Osteocyte (in vitro differentiated cells): ENCODE measurements around the gene SIRPB1. TPM values are rescaled to one million over a fixed set of nuclear protein-coding genes. Genes with fewer than 3 reads are reported as not detected.

Experiments
- DNase-seq: peaks from one replicate; pipeline ENCODE4 v3.0.0; 2021; ENCODE audit warnings: mixed read lengths; ENCODE audit not compliant: unreplicated experiment; ENCODE audit errors: extremely low spot score
- H3K27ac Mint-ChIP-seq: one replicate; pipeline ENCODE4 v1.8.0; 2021; ENCODE audit warnings: mild to moderate bottlenecking, mixed read lengths; ENCODE audit not compliant: unreplicated experiment
- H3K27me3 Mint-ChIP-seq: one replicate; pipeline ENCODE4 v1.8.0; 2021; ENCODE audit warnings: mixed read lengths; ENCODE audit not compliant: unreplicated experiment
- H3K36me3 Mint-ChIP-seq: one replicate; pipeline ENCODE4 v1.8.0; 2021; ENCODE audit warnings: mixed read lengths; ENCODE audit not compliant: unreplicated experiment
- H3K4me1 Mint-ChIP-seq: one replicate; pipeline ENCODE4 v1.8.0; 2021; ENCODE audit warnings: mixed read lengths; ENCODE audit not compliant: unreplicated experiment
- H3K4me3 Mint-ChIP-seq: one replicate; pipeline ENCODE4 v1.8.0; 2021; ENCODE audit warnings: mild to moderate bottlenecking, moderate library complexity, mixed read lengths; ENCODE audit not compliant: unreplicated experiment
- H3K9me3 Mint-ChIP-seq: one replicate; pipeline ENCODE4 v1.8.0; 2021; ENCODE audit warnings: mixed read lengths; ENCODE audit not compliant: unreplicated experiment
- total RNA-seq: library from RNA; stranded (reverse); gene quantifications from 2 replicates; pipeline ENCODE4 v1.2.1, GENCODE V29; 2021
- TF ChIP-seq, protein P1 (sequence below): fragments of 200-600 bp; sonication (generic); IDR thresholded peaks from 2 replicates; pipeline ENCODE4 v1.5.0; 2021; ENCODE audit warnings: antibody characterized with exemption, mild to moderate bottlenecking, moderate library complexity

Gene SIRPB1
- total RNA-seq, 1 donor from 2014 or later = 1.1 TPM

DNA sequence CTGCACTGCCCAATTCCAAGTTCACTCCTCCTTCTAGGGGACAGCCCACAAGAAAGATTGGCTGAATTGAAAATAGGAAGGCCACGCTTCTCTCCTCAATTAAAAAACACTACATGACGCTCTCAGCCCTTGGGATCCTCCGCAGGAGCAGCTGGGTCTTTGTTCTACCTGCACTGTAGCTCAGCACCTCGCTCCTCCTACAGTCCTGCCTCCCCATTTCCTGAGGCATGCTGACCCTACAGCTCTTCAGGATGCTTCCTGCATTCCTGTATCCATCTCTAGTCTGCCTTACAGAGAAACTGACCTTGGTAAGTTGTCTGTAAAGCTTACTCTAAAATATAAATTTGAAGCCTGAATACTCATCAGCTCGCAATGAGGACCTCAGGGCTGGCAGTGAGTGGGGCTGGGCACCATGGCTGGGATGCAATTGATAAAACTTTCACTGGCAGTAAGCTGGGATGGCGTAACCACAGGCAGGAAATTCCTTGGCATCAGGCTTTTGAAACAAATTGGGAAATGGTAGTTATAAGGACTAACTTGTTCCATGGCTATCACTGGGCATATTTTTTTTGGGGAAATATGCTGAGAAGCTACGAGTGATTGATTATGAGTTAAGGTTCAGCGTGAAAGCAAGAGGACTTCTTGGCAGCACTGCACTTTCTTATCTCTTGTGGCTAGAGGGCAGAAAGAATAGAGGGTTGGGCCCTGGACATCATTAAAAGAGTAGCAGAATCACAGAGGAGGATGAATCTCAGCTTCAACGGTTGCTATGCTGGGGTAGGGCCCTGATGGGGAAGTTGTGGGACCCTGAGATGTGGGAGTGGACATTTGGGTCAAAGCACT is 11.7 kb upstream of the SIRPB1 start:
- no peak for DNase-seq
- Mint-ChIP-seq H3K27ac (no peak overlapping the region), H3K36me3 (no peaks in the 10 kb centered on the region), H3K27me3 (no peaks in the 10 kb centered on the region), H3K4me3 (no peak overlapping the region), H3K4me1 (no peaks in the 10 kb centered on the region), H3K9me3 (no peaks in the 10 kb centered on the region)
- TF ChIP-seq, protein P1, sequence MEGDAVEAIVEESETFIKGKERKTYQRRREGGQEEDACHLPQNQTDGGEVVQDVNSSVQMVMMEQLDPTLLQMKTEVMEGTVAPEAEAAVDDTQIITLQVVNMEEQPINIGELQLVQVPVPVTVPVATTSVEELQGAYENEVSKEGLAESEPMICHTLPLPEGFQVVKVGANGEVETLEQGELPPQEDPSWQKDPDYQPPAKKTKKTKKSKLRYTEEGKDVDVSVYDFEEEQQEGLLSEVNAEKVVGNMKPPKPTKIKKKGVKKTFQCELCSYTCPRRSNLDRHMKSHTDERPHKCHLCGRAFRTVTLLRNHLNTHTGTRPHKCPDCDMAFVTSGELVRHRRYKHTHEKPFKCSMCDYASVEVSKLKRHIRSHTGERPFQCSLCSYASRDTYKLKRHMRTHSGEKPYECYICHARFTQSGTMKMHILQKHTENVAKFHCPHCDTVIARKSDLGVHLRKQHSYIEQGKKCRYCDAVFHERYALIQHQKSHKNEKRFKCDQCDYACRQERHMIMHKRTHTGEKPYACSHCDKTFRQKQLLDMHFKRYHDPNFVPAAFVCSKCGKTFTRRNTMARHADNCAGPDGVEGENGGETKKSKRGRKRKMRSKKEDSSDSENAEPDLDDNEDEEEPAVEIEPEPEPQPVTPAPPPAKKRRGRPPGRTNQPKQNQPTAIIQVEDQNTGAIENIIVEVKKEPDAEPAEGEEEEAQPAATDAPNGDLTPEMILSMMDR = no peak

- no peak for DNase-seq
- Mint-ChIP-seq H3K27ac (no peak overlapping the region), H3K9me3 (no peaks in the 10 kb centered on the region), H3K36me3 (no peaks in the 10 kb centered on the region), H3K27me3 (peaks cover 3% of the 10 kb centered on the region), H3K4me1 (no peaks in the 10 kb centered on the region), H3K4me3 (no peak overlapping the region)
- TF ChIP-seq, protein P1 = no peak
Measured at GRCh38 chr20:1630186-1630585, 10.4 kb upstream of the SIRPB1 start.

- Mint-ChIP-seq H3K27me3 (peaks cover 3% of the 10 kb centered on the region), H3K4me1 (no peaks in the 10 kb centered on the region), H3K27ac (no peak overlapping the region), H3K36me3 (no peaks in the 10 kb centered on the region), H3K4me3 (no peak overlapping the region), H3K9me3 (no peaks in the 10 kb centered on the region)
- DNase-seq = no peak
- TF ChIP-seq, protein P1 = no peak
Measured at GRCh38 chr20:1629321-1629720, 9.5 kb upstream of the SIRPB1 start.

- no peaks in the 10 kb centered on the region for H3K9me3 Mint-ChIP-seq
- H3K4me1 Mint-ChIP-seq = no peaks in the 10 kb centered on the region
- DNase-seq = no peak
- TF ChIP-seq, protein P1 = no peak
- no peak overlapping the region for H3K27ac Mint-ChIP-seq
- no peaks in the 10 kb centered on the region for H3K36me3 Mint-ChIP-seq
- no peak overlapping the region for H3K4me3 Mint-ChIP-seq
- peaks cover 3% of the 10 kb centered on the region for H3K27me3 Mint-ChIP-seq
Measured at GRCh38 chr20:1628621-1629020, 8.8 kb upstream of the SIRPB1 start.

DNA sequence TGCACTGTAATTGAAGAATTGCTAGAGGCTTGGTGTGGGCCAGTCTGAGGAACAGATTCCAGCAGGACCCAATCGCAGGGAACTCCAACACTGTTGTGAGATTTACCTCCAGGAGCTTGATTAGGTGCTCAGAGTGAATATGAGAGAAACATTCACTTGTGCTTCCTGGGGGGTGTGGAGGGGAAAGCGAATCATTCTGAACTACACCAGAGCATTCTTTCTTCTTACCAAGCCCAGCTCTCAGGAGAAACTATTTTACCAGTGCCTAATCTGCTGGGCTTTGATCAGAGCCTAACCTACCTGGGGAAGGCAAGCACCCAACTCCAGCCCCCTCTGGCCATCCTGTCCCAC is 7.4 kb upstream of the SIRPB1 start:
- Mint-ChIP-seq H3K4me1 (no peaks in the 10 kb centered on the region), H3K36me3 (no peaks in the 10 kb centered on the region), H3K9me3 (no peaks in the 10 kb centered on the region), H3K4me3 (no peak overlapping the region), H3K27me3 (peaks cover 3% of the 10 kb centered on the region), H3K27ac (no peak overlapping the region)
- DNase-seq = no peak
- TF ChIP-seq, protein P1 = no peak
